ENCODE results near the gene HMCN2.

Gene HMCN2

GRCh38 chr9:130343445-130343918 is 77.9 kb downstream of the HMCN2 start:
- Histone ChIP-seq H3K4me3 (ENCODE audit: low read depth, low read length) (no peak overlapping the region), H3K9me3 (no peaks in the 10 kb centered on the region), H3K27me3 (no peaks in the 10 kb centered on the region), H3K4me1 (no peaks in the 10 kb centered on the region), H3K36me3 (no peaks in the 10 kb centered on the region)
- peak; percentile 85 for TF ChIP-seq CTCF (IDR thresholded peaks at IDR 0.05; ENCODE audit: low read depth, low read length)
- peak; percentile 65 for DNase-seq

GRCh38 chr9:130344366-130344765 is 78.8 kb downstream of the HMCN2 start:
- TF ChIP-seq CTCF (IDR thresholded peaks at IDR 0.05; ENCODE audit: low read depth, low read length) = no peak
- no peaks in the 10 kb centered on the region for H3K4me1 ChIP-seq
- no peak overlapping the region for H3K4me3 ChIP-seq (ENCODE audit: low read depth, low read length)
- no peak for DNase-seq
- H3K27me3 ChIP-seq = no peaks in the 10 kb centered on the region
- no peaks in the 10 kb centered on the region for H3K36me3 ChIP-seq
- no peaks in the 10 kb centered on the region for H3K9me3 ChIP-seq

GRCh38 chr9:130345009-130345896 is 79.7 kb downstream of the HMCN2 start:
- Histone ChIP-seq H3K9me3 (no peaks in the 10 kb centered on the region), H3K27me3 (no peaks in the 10 kb centered on the region), H3K4me3 (ENCODE audit: low read depth, low read length) (no peak overlapping the region), H3K36me3 (no peaks in the 10 kb centered on the region), H3K4me1 (no peaks in the 10 kb centered on the region)
- no peak for TF ChIP-seq CTCF (IDR thresholded peaks at IDR 0.05; ENCODE audit: low read depth, low read length)
- no peak for DNase-seq

- Histone ChIP-seq H3K27me3 (no peaks in the 10 kb centered on the region), H3K9me3 (no peaks in the 10 kb centered on the region), H3K36me3 (no peaks in the 10 kb centered on the region), H3K4me3 (ENCODE audit: low read depth, low read length) (no peak overlapping the region), H3K4me1 (no peaks in the 10 kb centered on the region)
- TF ChIP-seq CTCF (IDR thresholded peaks at IDR 0.05; ENCODE audit: low read depth, low read length) = no peak
- no peak for DNase-seq
Measured at GRCh38 chr9:130345897-130346385, 80.4 kb downstream of the HMCN2 start.

GRCh38 chr9:130346431-130346830 is 80.9 kb downstream of the HMCN2 start:
- no peaks in the 10 kb centered on the region for H3K27me3 ChIP-seq
- H3K4me3 ChIP-seq (ENCODE audit: low read depth, low read length) = no peak overlapping the region
- DNase-seq = no peak
- no peaks in the 10 kb centered on the region for H3K9me3 ChIP-seq
- TF ChIP-seq CTCF (IDR thresholded peaks at IDR 0.05; ENCODE audit: low read depth, low read length) = no peak
- no peaks in the 10 kb centered on the region for H3K4me1 ChIP-seq
- no peaks in the 10 kb centered on the region for H3K36me3 ChIP-seq

- DNase-seq = no peak
- no peak overlapping the region for H3K4me3 ChIP-seq (ENCODE audit: low read depth, low read length)
- no peaks in the 10 kb centered on the region for H3K4me1 ChIP-seq
- H3K9me3 ChIP-seq = no peaks in the 10 kb centered on the region
- no peak for TF ChIP-seq CTCF (IDR thresholded peaks at IDR 0.05; ENCODE audit: low read depth, low read length)
- no peaks in the 10 kb centered on the region for H3K27me3 ChIP-seq
- H3K36me3 ChIP-seq = no peaks in the 10 kb centered on the region
Measured at GRCh38 chr9:130347036-130347435, 81.5 kb downstream of the HMCN2 start.

All from BE2C (cell line).